GM23338 (cell line): Measurements from ENCODE around the gene RET. TPM values are rescaled to one million over a fixed set of nuclear protein-coding genes. Genes with fewer than 3 reads are reported as not detected.

Experiments used
- ATAC-seq: fragments of 200-7000 bp; cut with Tn5 transposase; 3 replicates; pipeline ENCODE4 v1.9.1; 2020
- DNase-seq: peaks from one replicate; pipeline ENCODE4 v3.0.0-alpha.2; 2015; ENCODE audit warnings: low spot score
- H2AFZ ChIP-seq: fragments of 200-600 bp; sonication (generic); 2 replicates; pipeline ENCODE4 v1.8.0; 2016; ENCODE audit warnings: antibody characterized with exemption, mild to moderate bottlenecking, moderate library complexity
- H3F3A ChIP-seq: fragments of 200-600 bp; sonication (generic); replicated peaks from 2 replicates; pipeline ENCODE4 v1.8.0; 2017; ENCODE audit warnings: antibody characterized with exemption, mixed run types, low read depth
- H3K27ac ChIP-seq: fragments of 200-600 bp; sonication (generic); 2 replicates; pipeline ENCODE4 v1.6.1; 2016; ENCODE audit warnings: low read depth
- H3K27me3 ChIP-seq: fragments of 200-600 bp; sonication (generic); 2 replicates; pipeline ENCODE4 v1.8.0; 2016; ENCODE audit warnings: mild to moderate bottlenecking, mixed run types, moderate library complexity; ENCODE audit not compliant: insufficient read depth
- H3K36me3 ChIP-seq: fragments of 200-600 bp; sonication (generic); 2 replicates; pipeline ENCODE4 v1.8.0; 2016; ENCODE audit warnings: mild to moderate bottlenecking; ENCODE audit not compliant: insufficient read depth
- H3K4me1 ChIP-seq: fragments of 200-600 bp; sonication (generic); 2 replicates; pipeline ENCODE4 v1.8.0; 2016; ENCODE audit warnings: mild to moderate bottlenecking, moderate library complexity; ENCODE audit not compliant: insufficient read depth
- H3K4me2 ChIP-seq: fragments of 200-600 bp; sonication (generic); 2 replicates; pipeline ENCODE4 v1.7.1; 2017; ENCODE audit warnings: mixed run types
- H3K4me3 ChIP-seq: fragments of 200-600 bp; sonication (generic); 2 replicates; pipeline ENCODE4 v1.6.1; 2016; ENCODE audit warnings: mixed run types
- H3K79me2 ChIP-seq: fragments of 200-600 bp; sonication (generic); replicated peaks from 2 replicates; pipeline ENCODE4 v1.8.0; 2017; ENCODE audit warnings: mild to moderate bottlenecking; ENCODE audit not compliant: insufficient read depth
- H3K9me2 ChIP-seq: fragments of 200-600 bp; sonication (generic); 2 replicates; pipeline ENCODE4 v1.8.0; 2017; ENCODE audit not compliant: insufficient read depth
- H4K20me1 ChIP-seq: fragments of 200-600 bp; sonication (generic); replicated peaks from 2 replicates; pipeline ENCODE4 v1.8.0; 2017; ENCODE audit warnings: mild to moderate bottlenecking; ENCODE audit not compliant: insufficient read depth
- H3K27ac Mint-ChIP-seq: 2 replicates; pipeline ENCODE4 v1.8.0; 2020; ENCODE audit warnings: inconsistent platforms, mild to moderate bottlenecking, moderate library complexity, mixed read lengths
- H3K27me3 Mint-ChIP-seq: 3 replicates; pipeline ENCODE4 v1.8.0; 2022; ENCODE audit warnings: low read depth, mild to moderate bottlenecking, moderate library complexity, mixed read lengths, inconsistent platforms; ENCODE audit not compliant: insufficient read depth, poor library complexity
- H3K36me3 Mint-ChIP-seq: 3 replicates; pipeline ENCODE4 v1.8.0; 2021; ENCODE audit warnings: low read depth, mild to moderate bottlenecking, inconsistent platforms, moderate library complexity, mixed read lengths
- H3K4me1 Mint-ChIP-seq: 3 replicates; pipeline ENCODE4 v1.8.0; 2020; ENCODE audit warnings: mild to moderate bottlenecking, inconsistent platforms, mixed read lengths
- H3K4me3 Mint-ChIP-seq: 3 replicates; pipeline ENCODE4 v1.8.0; 2021; ENCODE audit warnings: moderate library complexity, mild to moderate bottlenecking, inconsistent platforms, mixed read lengths
- H3K9me3 Mint-ChIP-seq: 3 replicates; pipeline ENCODE4 v1.8.0; 2020; ENCODE audit warnings: moderate library complexity, mild to moderate bottlenecking, inconsistent platforms, mixed read lengths
- CREB1 ChIP-seq: fragments of 250-450 bp; sonication (Bioruptor Pico); IDR thresholded peaks from 2 replicates; pipeline ENCODE4 v1.5.0; 2020; ENCODE audit warnings: low read depth, mild to moderate bottlenecking, moderate library complexity
- CTCF ChIP-seq, 2 experiments: fragments of 200-600 bp in 1 of 2; sonication (generic) in 1 of 2; conservative IDR thresholded peaks; 2 replicates each; pipeline versions ENCODE4 v1.5.1 to v1.6.1; 2016 to 2017; ENCODE audit warnings: antibody characterized with exemption in 2 of 2, low read depth in 2 of 2, mild to moderate bottlenecking in 2 of 2, moderate library complexity in 1 of 2
- ZNF114 ChIP-seq: fragments of 250-450 bp; sonication (Bioruptor Pico); IDR thresholded peaks from 2 replicates; pipeline ENCODE4 v1.5.0; 2020; ENCODE audit warnings: mild to moderate bottlenecking, moderate library complexity
- ZNF462 ChIP-seq: fragments of 250-450 bp; sonication (Bioruptor Pico); IDR thresholded peaks from 2 replicates; pipeline ENCODE4 v1.5.0; 2020; ENCODE audit warnings: mild to moderate bottlenecking, moderate library complexity
- polyA plus RNA-seq: library from polyadenylated mRNA; unstranded; fragments of >200 nt; fragmentation: Nextera tagmentation; extraction: Ambion mirVana; gene quantifications from 2 replicates; pipeline ENCODE4 v1.2.1, GENCODE V29; 2016
- total RNA-seq: library from RNA; depleted of rRNA; stranded (reverse); fragments of >200 nt; shearing (Covaris generic); gene quantifications from 2 replicates; pipeline ENCODE4 v1.2.3, GENCODE V29; 2014
- TF ChIP-seq, protein P1 (sequence below): IDR thresholded peaks from 2 replicates; pipeline ENCODE4 v1.6.1; 2016; ENCODE audit warnings: antibody characterized with exemption

The RET gene
- total and polyA plus RNA-seq, 2 experiments from 2014 or later: 5.5 to 9.8 TPM

DNA sequence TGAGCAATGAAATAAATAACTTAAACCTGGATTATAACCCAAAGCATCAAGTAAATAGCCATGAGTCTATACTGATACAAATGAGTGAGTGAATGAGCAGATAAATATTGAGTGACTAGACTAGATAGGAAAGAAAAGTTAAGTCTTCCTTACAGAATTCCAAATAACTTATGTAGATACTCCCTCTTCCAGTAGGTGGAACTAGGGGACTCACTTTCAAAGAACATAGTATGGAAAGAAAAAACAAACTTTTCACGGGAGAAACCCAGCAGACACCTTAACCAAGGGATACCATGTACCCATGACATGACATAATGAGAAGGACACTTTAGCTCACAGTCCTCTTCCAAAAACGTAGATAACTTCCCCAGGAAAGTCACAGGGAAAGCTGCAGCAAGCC lies 93.6 kb downstream of the RET start:
- Histone ChIP-seq H3K79me2 (no peaks in the 10 kb centered on the region), H3K27ac (no peak overlapping the region), H3K4me3 (no peak overlapping the region), H2AFZ (no peak overlapping the region), H3F3A (no peaks in the 10 kb centered on the region), H3K9me2 (no peaks in the 10 kb centered on the region), H3K4me2 (no peak overlapping the region), H3K27me3 (no peaks in the 10 kb centered on the region), H3K4me1 (no peaks in the 10 kb centered on the region), H4K20me1 (no peaks in the 10 kb centered on the region), H3K36me3 (no peaks in the 10 kb centered on the region)
- ATAC-seq: no peak; the same call in 2 of the 3 replicates
- Mint-ChIP-seq H3K4me1 (peaks cover 14% of the 10 kb centered on the region), H3K4me3 (no peak overlapping the region), H3K36me3 (no peaks in the 10 kb centered on the region), H3K27me3 (peaks cover 1% of the 10 kb centered on the region), H3K9me3 (no peaks in the 10 kb centered on the region), H3K27ac (peak overlapping the region; percentile 78)
- peak in 1 of 2 experiments; percentile 44; a peak in 2 of 4 replicates for TF ChIP-seq CTCF (conservative IDR thresholded peaks at IDR 0.05; ENCODE audit: low read depth in 2 of 2)
- no peak for TF ChIP-seq ZNF462 (CRISPR knock-in tag)
- DNase-seq: peak; percentile 40

- no peak; the same call in 2 of the 3 replicates for ATAC-seq
- no peak for DNase-seq
- Histone ChIP-seq H3K27ac (no peak overlapping the region), H3K27me3 (no peaks in the 10 kb centered on the region), H3K4me2 (no peak overlapping the region), H4K20me1 (no peaks in the 10 kb centered on the region), H2AFZ (no peak overlapping the region), H3K79me2 (no peaks in the 10 kb centered on the region), H3K9me2 (no peaks in the 10 kb centered on the region), H3F3A (no peaks in the 10 kb centered on the region), H3K36me3 (no peaks in the 10 kb centered on the region), H3K4me1 (no peaks in the 10 kb centered on the region), H3K4me3 (no peak overlapping the region)
- peak overlapping the region; percentile 4; the same call in 1 of the 2 replicates for H3K27ac Mint-ChIP-seq
- H3K4me3 Mint-ChIP-seq: no peak overlapping the region
- H3K4me1 Mint-ChIP-seq: peaks cover 12% of the 10 kb centered on the region
- H3K36me3 Mint-ChIP-seq: no peaks in the 10 kb centered on the region
- H3K27me3 Mint-ChIP-seq: peaks cover 1% of the 10 kb centered on the region
- H3K9me3 Mint-ChIP-seq: no peaks in the 10 kb centered on the region
- TF ChIP-seq, protein P1, sequence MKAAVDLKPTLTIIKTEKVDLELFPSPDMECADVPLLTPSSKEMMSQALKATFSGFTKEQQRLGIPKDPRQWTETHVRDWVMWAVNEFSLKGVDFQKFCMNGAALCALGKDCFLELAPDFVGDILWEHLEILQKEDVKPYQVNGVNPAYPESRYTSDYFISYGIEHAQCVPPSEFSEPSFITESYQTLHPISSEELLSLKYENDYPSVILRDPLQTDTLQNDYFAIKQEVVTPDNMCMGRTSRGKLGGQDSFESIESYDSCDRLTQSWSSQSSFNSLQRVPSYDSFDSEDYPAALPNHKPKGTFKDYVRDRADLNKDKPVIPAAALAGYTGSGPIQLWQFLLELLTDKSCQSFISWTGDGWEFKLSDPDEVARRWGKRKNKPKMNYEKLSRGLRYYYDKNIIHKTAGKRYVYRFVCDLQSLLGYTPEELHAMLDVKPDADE: no peak
- TF ChIP-seq CREB1 (CRISPR knock-in tag): no peak
- TF ChIP-seq ZNF114 (CRISPR knock-in tag): no peak
Observed at GRCh38 chr10:43172645-43173044, 95.8 kb downstream of the RET start.
